Sigmoid colon (tissue), 7 donors: ENCODE data around the gene AUNIP. TPM values are rescaled to one million over a fixed set of nuclear protein-coding genes. Genes with fewer than 3 reads are reported as not detected.

Experiments used
- DNase-seq: peaks from one replicate; pipeline ENCODE4 v3.0.0-alpha.2; 2019
- H3K27ac ChIP-seq, 4 donors: fragments of 200-600 bp; sonication (generic); one replicate each; pipeline ENCODE4 v1.5.1; 2016 to 2019; ENCODE audit warnings: mild to moderate bottlenecking in 1 of 4
- H3K27me3 ChIP-seq, 3 donors: fragments of 200-600 bp; sonication (generic); one replicate each; pipeline ENCODE4 v1.5.1; 2019; ENCODE audit warnings: mild to moderate bottlenecking in 1 of 3
- H3K36me3 ChIP-seq, 4 donors: fragments of 200-600 bp; sonication (generic); one replicate each; pipeline ENCODE4 v1.5.1; 2016 to 2019
- H3K4me1 ChIP-seq, 4 donors: fragments of 200-600 bp; sonication (generic); one replicate each; pipeline ENCODE4 v1.5.1; 2017 to 2019
- H3K4me3 ChIP-seq, 4 donors: fragments of 200-600 bp; sonication (generic); one replicate each; pipeline ENCODE4 v1.5.1; 2017 to 2019; ENCODE audit warnings: mild to moderate bottlenecking in 2 of 4, moderate library complexity in 1 of 4
- H3K9me3 ChIP-seq, 4 donors: fragments of 200-600 bp in 3 of 4; sonication (generic) in 3 of 4; one replicate each; pipeline versions ENCODE4 v1.5.1 to v1.6.1; 2013 to 2019
- CTCF ChIP-seq, 4 experiments: fragments of 450-650 bp in 3 of 4; fragments of 200-600 bp in 1 of 4; IDR thresholded peaks; one replicate each; pipeline ENCODE4 v1.5.1; 2016 to 2019; ENCODE audit warnings: antibody characterized with exemption in 4 of 4, mild to moderate bottlenecking in 3 of 4, moderate library complexity in 2 of 4
- EP300 ChIP-seq, 4 donors: sonication (generic); formaldehyde crosslinking; IDR thresholded peaks; one replicate each; pipeline ENCODE4 v1.6.1; 2017; ENCODE audit warnings: antibody characterized with exemption in 4 of 4
- POLR2A ChIP-seq, 2 donors: fragments of 450-650 bp; IDR thresholded peaks; one replicate each; pipeline ENCODE4 v1.6.1; 2016; ENCODE audit warnings: antibody characterized with exemption in 2 of 2, mild to moderate bottlenecking in 2 of 2, moderate library complexity in 2 of 2
- POLR2AphosphoS5 ChIP-seq, 4 donors: sonication (generic); formaldehyde crosslinking; IDR thresholded peaks; one replicate each; pipeline ENCODE4 v1.6.1; 2017; ENCODE audit warnings: antibody characterized with exemption in 4 of 4
- WGBS, 2 donors: extraction: QIAGEN DNeasy Blood & Tissue Kit; methylation state at CpG; one replicate each; pipeline ENCODE4 v1.1.7; 2013; 5-methylcytosine and 5-hydroxymethylcytosine counted together
- intact Hi-C: fragments of 100-400 bp; cut with DNase I; formaldehyde crosslinking; loops from one replicate; pipeline ENCODE4 v1.15.1; 2023
- polyA plus RNA-seq, 3 donors: library from polyadenylated mRNA; stranded (reverse); fragments of 200-250 nt; gene quantifications; one replicate each; pipeline ENCODE4 v1.2.3, GENCODE V29; 2013
- total RNA-seq, 4 donors: library from RNA; depleted of rRNA; stranded (reverse); fragments of >200 nt; gene quantifications; one replicate each; pipeline ENCODE4 v1.1.0, GENCODE V29; 2016
- donor health status: healthy with polysubstance abuse.
- donor health status: Bipolar disorder and iron deficiency.
- donor health status: healthy.

AUNIP gene
- total and polyA plus RNA-seq, 7 donors, result 0.46 to 1.9 TPM; not detected in 5

DNA sequence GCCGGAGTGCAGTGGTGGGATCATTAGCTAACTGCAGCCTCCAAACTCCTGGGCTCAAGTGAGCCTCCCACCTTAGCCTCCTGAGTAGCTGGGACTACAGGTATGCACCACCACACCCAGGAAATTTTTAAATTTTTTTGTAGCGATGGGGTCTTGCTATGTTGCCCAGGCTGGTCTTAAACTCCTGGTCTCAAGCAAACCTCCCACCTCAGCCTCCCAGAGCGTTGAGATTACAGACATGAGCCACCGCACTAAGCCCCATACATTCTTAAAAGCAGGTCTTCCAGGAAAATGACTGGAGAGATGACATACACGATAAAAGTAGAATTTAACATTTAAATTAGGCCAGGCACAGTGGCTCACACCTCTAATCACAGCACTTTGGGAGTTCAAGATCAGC, 26.1 kb downstream of the AUNIP start:
- 96 to 98% methylated on average over 5 of the region's 5 CpGs for WGBS, 2 donors
- intact Hi-C loops, result no loop called here
- TF ChIP-seq CTCF (IDR thresholded peaks at IDR 0.05) (no peak), POLR2AphosphoS5 (IDR thresholded peaks at IDR 0.05) (no peak), EP300 (IDR thresholded peaks at IDR 0.05) (no peak), POLR2A (IDR thresholded peaks at IDR 0.05) (no peak)
- Histone ChIP-seq H3K36me3 (peaks cover 40 to 77% (median 52%) of the 10 kb centered on the region in 4 donors), H3K4me3 (no peak overlapping the region), H3K27me3 (no peaks in the 10 kb centered on the region), H3K27ac (no peak overlapping the region), H3K4me1 (no peaks in the 10 kb centered on the region), H3K9me3 (no peaks in the 10 kb centered on the region)
- no peak for DNase-seq

GRCh38 chr1:25832336-25833037, 26.8 kb downstream of the AUNIP start:
- Histone ChIP-seq H3K4me1 (no peaks in the 10 kb centered on the region), H3K27ac (no peak overlapping the region), H3K36me3 (peaks cover 46 to 83% (median 58%) of the 10 kb centered on the region in 4 donors), H3K27me3 (no peaks in the 10 kb centered on the region), H3K9me3 (no peaks in the 10 kb centered on the region), H3K4me3 (no peak overlapping the region)
- WGBS, 2 donors, result 83 to 87% methylated on average over 6 of the region's 6 CpGs
- TF ChIP-seq CTCF (IDR thresholded peaks at IDR 0.05) (no peak), POLR2AphosphoS5 (IDR thresholded peaks at IDR 0.05) (no peak), POLR2A (IDR thresholded peaks at IDR 0.05) (no peak), EP300 (IDR thresholded peaks at IDR 0.05) (no peak)
- DNase-seq, result no peak
- intact Hi-C loops, result no loop called here

DNA sequence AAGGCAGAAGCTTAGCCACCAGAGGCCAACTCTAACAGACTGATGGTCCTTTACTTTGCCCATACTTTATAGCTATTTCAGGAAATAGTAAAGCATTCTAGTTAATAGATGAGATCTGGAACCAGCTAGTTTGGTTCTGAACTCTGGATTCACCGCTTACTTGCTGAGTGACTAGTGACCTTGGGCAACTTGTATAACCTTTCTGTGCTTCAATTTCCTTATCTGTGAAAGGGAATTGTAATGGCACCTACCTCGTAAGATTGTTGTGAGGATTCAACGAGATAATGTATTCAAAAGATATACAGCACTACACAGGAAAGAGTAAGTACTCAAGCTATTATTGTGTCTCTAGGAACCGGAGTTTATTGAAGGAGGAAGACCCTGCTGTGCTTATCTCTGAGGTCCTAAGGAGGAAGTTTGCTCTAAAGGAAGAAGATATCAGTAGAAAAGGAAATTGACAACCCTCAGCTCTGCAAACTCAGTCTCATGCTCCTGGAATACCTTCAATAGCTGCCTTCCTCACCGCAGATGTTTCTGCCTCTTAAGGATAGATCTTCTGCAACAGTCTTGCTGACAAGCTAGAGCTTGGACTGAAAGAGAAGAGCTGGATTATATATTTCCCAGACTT, 27.6 kb downstream of the AUNIP start:
- 49 to 51% methylated on average over 5 of the region's 5 CpGs for WGBS, 2 donors
- Histone ChIP-seq H3K27ac (no peak overlapping the region), H3K9me3 (no peaks in the 10 kb centered on the region), H3K4me1 (no peaks in the 10 kb centered on the region), H3K4me3 (no peak overlapping the region), H3K27me3 (no peaks in the 10 kb centered on the region), H3K36me3 (peaks cover 46 to 91% (median 66%) of the 10 kb centered on the region in 4 donors)
- no peak for DNase-seq
- intact Hi-C loops, result no loop called here
- TF ChIP-seq POLR2A (IDR thresholded peaks at IDR 0.05) (no peak), POLR2AphosphoS5 (IDR thresholded peaks at IDR 0.05) (no peak), CTCF (IDR thresholded peaks at IDR 0.05) (no peak), EP300 (IDR thresholded peaks at IDR 0.05) (no peak)

DNA sequence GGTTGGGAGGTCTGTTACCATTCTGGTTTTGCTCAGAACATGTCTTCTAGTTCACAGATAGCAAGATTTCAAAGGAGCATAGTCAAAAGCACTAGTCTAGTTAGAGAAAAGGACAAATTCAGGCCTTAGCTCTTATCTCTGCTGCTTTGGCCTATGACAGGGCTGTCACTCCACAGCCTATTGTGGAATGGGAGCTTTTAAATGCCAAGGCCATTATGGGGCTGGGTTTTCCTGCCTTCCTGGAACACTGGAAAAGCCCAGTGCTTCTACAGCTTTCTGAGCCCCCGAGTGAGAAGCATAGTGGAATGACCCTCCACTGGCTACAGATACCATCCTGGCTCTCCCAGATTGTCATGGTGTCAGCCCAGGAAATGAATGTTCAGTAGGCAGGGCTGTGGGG, 30.2 kb downstream of the AUNIP start:
- WGBS, 2 donors, result 86 to 92% methylated on average over 1 of the region's 1 CpG
- no peaks in the 10 kb centered on the region for H3K9me3 ChIP-seq
- TF ChIP-seq CTCF (IDR thresholded peaks at IDR 0.05) (no peak), EP300 (IDR thresholded peaks at IDR 0.05) (no peak), POLR2A (IDR thresholded peaks at IDR 0.05) (no peak), POLR2AphosphoS5 (IDR thresholded peaks at IDR 0.05) (no peak)
- H3K4me3 ChIP-seq, result no peak overlapping the region
- no peaks in the 10 kb centered on the region for H3K27me3 ChIP-seq
- no peak for DNase-seq
- no peak overlapping the region for H3K27ac ChIP-seq
- intact Hi-C loops, result no loop called here
- H3K36me3 ChIP-seq, result peaks cover 46 to 88% (median 76%) of the 10 kb centered on the region in 4 donors
- no peaks in the 10 kb centered on the region for H3K4me1 ChIP-seq
